B cell (primary cell): ENCODE data around the gene DNAAF3. TPM values are rescaled to one million over a fixed set of nuclear protein-coding genes. Genes with fewer than 3 reads are reported as not detected.

Source experiments
- ATAC-seq: fragments of 200-7000 bp; cut with Tn5 transposase; one replicate; pipeline ENCODE4 v1.10.0; 2021; ENCODE audit warnings: low read depth, mild to moderate bottlenecking, moderate number of reproducible peaks, moderate library complexity
- CTCF ChIA-PET: fragments of 350-600 bp; sonication (Branson Sonifier 250); formaldehyde crosslinking; loops from one replicate; lab custom pipeline; 2021; ENCODE audit warnings: antibody characterized with exemption, inconsistent platforms; lab: Charles Lee
- POLR2A ChIA-PET: fragments of 350-600 bp; sonication (Branson Sonifier 250); formaldehyde crosslinking; loops from one replicate; lab custom pipeline; 2021; ENCODE audit warnings: antibody characterized with exemption; lab: Charles Lee
- DNase-seq: peaks from one replicate; pipeline ENCODE4 v3.0.0; 2013
- H2AFZ ChIP-seq: 2 replicates; pipeline ENCODE4 v1.6.1; 2012; ENCODE audit warnings: mild to moderate bottlenecking, low read depth, low read length; ENCODE audit not compliant: insufficient read depth, poor library complexity, severe bottlenecking
- H3K27ac ChIP-seq, 2 donors: 1 replicate in 1 of 2; 2 replicates in 1 of 2; pipeline ENCODE4 v1.5.1; 2012 to 2013; ENCODE audit warnings: low read length in 2 of 2, mild to moderate bottlenecking in 2 of 2, moderate library complexity in 1 of 2
- H3K27me3 ChIP-seq, 4 experiments: fragments of 200-600 bp in 1 of 4; sonication (generic) in 1 of 4; replicated peaks in 1 of 4; 1 replicate in 2 of 4; 2 replicates in 2 of 4; pipeline versions ENCODE4 v1.6.1 to v1.7.0; 2013 to 2016; ENCODE audit warnings: low read length in 3 of 4, mild to moderate bottlenecking in 2 of 4, mixed read lengths in 1 of 4, moderate library complexity in 1 of 4; ENCODE audit not compliant: insufficient read depth in 4 of 4, control insufficient read depth in 3 of 4; ENCODE audit errors: control extremely low read depth in 1 of 4
- H3K36me3 ChIP-seq, 2 experiments: replicated peaks in 1 of 2; 1 replicate in 1 of 2; 2 replicates in 1 of 2; pipeline versions ENCODE4 v1.6.1 to v1.7.1; 2013; ENCODE audit warnings: low read length in 1 of 2; ENCODE audit not compliant: insufficient read depth in 2 of 2, control insufficient read depth in 1 of 2; ENCODE audit errors: control extremely low read depth in 1 of 2, extremely low read depth in 1 of 2
- H3K4me1 ChIP-seq, 2 donors: fragments of 200-600 bp in 1 of 2; sonication (generic) in 1 of 2; 1 replicate in 1 of 2; 2 replicates in 1 of 2; pipeline versions ENCODE4 v1.5.1 to v1.6.1; 2013 to 2017; ENCODE audit warnings: low read length in 2 of 2; ENCODE audit not compliant: control insufficient read depth in 2 of 2, insufficient read depth in 2 of 2
- H3K4me2 ChIP-seq: replicated peaks from 2 replicates; pipeline ENCODE3; 2012; ENCODE audit warnings: mild to moderate bottlenecking, low read depth, low read length; ENCODE audit not compliant: poor library complexity, severe bottlenecking
- H3K4me3 ChIP-seq, 5 experiments: fragments of 200-600 bp in 1 of 5; sonication (generic) in 1 of 5; 1 replicate in 3 of 5; 2 replicates in 2 of 5; pipeline versions ENCODE4 v1.5.1 to v1.7.0; 2011 to 2016; ENCODE audit warnings: low read length in 4 of 5, mild to moderate bottlenecking in 4 of 5, low read depth in 2 of 5, control low read depth in 1 of 5, moderate library complexity in 1 of 5; ENCODE audit not compliant: insufficient read depth in 1 of 5; ENCODE audit errors: control extremely low read depth in 1 of 5, extremely low read depth in 1 of 5
- H3K79me2 ChIP-seq: fragments of 200-600 bp; sonication (generic); one replicate; pipeline ENCODE4 v1.6.0; 2016; ENCODE audit warnings: low read length; ENCODE audit not compliant: control insufficient read depth, insufficient read depth
- H3K9ac ChIP-seq: fragments of 200-600 bp; sonication (generic); 2 replicates; pipeline ENCODE4 v1.6.1; 2017; ENCODE audit warnings: mild to moderate bottlenecking, low read length, moderate library complexity
- H3K9me3 ChIP-seq, 3 donors: one replicate each; pipeline versions ENCODE4 v1.6.1 to v1.7.1; 2013; ENCODE audit warnings: low read length in 2 of 3; ENCODE audit not compliant: control insufficient read depth in 2 of 3, insufficient read depth in 1 of 3; ENCODE audit errors: control extremely low read depth in 1 of 3
- H4K20me1 ChIP-seq: 2 replicates; pipeline ENCODE4 v1.6.0; 2012; ENCODE audit warnings: mild to moderate bottlenecking, low read length; ENCODE audit not compliant: insufficient read depth, control insufficient read depth, poor library complexity, severe bottlenecking
- H3K27ac Mint-ChIP-seq: one replicate; pipeline ENCODE4 v1.8.0; 2021; ENCODE audit warnings: mixed read lengths
- H3K27me3 Mint-ChIP-seq: one replicate; pipeline ENCODE4 v1.8.0; 2021; ENCODE audit warnings: mixed read lengths
- H3K4me1 Mint-ChIP-seq: one replicate; pipeline ENCODE4 v1.8.0; 2021; ENCODE audit warnings: mixed read lengths
- H3K4me3 Mint-ChIP-seq: one replicate; pipeline ENCODE4 v1.8.0; 2021; ENCODE audit warnings: mixed read lengths
- H3K9me3 Mint-ChIP-seq: one replicate; pipeline ENCODE4 v1.8.0; 2022; ENCODE audit warnings: mixed read lengths; ENCODE audit not compliant: insufficient read depth
- EZH2 ChIP-seq: IDR thresholded peaks from 2 replicates; pipeline ENCODE4 v1.6.1; 2012; ENCODE audit warnings: borderline replicate concordance, low read depth, mild to moderate bottlenecking, moderate library complexity, low read length; ENCODE audit not compliant: insufficient read depth, poor library complexity, severe bottlenecking
- WGBS: methylation state at CpG from one replicate; pipeline ENCODE4 v1.1.5; 2013; ENCODE audit warnings: missing lambda C conversion rate; ENCODE audit not compliant: insufficient coverage; 5-methylcytosine and 5-hydroxymethylcytosine counted together
- intact Hi-C: fragments of 100-400 bp; cut with micrococcal nuclease; formaldehyde crosslinking; loops from one replicate; pipeline ENCODE4 v1.10.0; 2022
- polyA plus RNA-seq: library from polyadenylated mRNA; depleted of rRNA; stranded (reverse); fragments of >200 nt; gene quantifications from 2 replicates; pipeline ENCODE4 v1.2.3, GENCODE V29; 2012
- total RNA-seq, 2 donors: library from RNA; stranded (reverse); fragments of 120-200 nt in 1 of 2; gene quantifications; 1 replicate in 1 of 2; 2 replicates in 1 of 2; pipeline versions ENCODE4 v1.2.3 to v1.2.4, GENCODE V29; 2013 to 2022
- TF ChIP-seq, protein P1 (sequence below): fragments of 200-600 bp; IDR thresholded peaks from one replicate; pipeline ENCODE4 v1.8.0; 2022; ENCODE audit warnings: antibody characterized with exemption, mild to moderate bottlenecking

Gene DNAAF3
- total and polyA plus RNA-seq, 2 donors (not counting 1 experiment from before 2014, with no cell fraction given), result not detected

DNA sequence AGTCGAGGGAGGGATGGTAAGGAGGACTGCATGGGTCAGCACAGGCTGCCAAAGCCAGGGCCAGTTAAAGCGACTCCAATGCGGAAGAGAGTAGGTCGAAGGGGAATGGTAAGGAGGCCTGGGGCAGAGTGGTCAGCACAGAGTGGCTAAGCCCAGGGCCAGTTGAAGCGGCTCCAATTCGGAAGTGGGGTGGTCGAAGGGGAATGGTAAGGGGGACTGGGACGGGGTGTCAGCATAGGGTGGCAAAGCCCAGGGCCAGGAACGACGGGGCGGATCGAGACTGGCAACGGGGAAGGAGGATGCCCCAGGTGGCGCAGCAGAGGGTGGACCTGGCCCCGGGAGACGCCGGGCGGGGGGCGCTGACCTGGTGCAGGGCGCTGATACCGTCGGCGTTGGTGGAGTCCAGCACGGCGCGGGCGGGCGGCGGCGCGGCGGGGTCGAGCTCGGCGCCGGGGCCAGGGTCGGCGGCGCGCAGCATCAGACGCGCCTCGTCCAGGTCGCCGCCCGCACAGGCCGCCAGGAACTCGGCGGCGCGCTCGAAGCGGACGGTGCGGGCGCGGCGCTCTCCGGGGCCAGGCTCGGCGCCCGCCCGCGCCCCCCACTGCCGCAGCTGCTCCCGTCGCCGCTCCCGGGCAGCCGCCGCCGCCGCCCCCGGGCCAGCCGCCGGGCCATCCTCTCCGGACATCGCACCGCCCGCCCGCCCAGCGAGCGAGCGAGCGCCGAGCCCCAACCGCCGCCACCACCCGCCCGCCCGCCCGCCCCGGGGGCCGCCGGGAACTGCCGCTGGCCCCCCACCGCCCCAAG, 49.4 kb downstream of the DNAAF3 start, which contains the start of gene PPP1R12C:
Gene PPP1R12C, minus strand, starts transcription at position 779 of the 804 bp plus-strand sequence. Its CDS starts 94 bp downstream, at position 685.
- no peaks in the 10 kb centered on the region for H3K9me3 Mint-ChIP-seq
- peak; percentile 5 for ATAC-seq
- TF ChIP-seq, protein P1, sequence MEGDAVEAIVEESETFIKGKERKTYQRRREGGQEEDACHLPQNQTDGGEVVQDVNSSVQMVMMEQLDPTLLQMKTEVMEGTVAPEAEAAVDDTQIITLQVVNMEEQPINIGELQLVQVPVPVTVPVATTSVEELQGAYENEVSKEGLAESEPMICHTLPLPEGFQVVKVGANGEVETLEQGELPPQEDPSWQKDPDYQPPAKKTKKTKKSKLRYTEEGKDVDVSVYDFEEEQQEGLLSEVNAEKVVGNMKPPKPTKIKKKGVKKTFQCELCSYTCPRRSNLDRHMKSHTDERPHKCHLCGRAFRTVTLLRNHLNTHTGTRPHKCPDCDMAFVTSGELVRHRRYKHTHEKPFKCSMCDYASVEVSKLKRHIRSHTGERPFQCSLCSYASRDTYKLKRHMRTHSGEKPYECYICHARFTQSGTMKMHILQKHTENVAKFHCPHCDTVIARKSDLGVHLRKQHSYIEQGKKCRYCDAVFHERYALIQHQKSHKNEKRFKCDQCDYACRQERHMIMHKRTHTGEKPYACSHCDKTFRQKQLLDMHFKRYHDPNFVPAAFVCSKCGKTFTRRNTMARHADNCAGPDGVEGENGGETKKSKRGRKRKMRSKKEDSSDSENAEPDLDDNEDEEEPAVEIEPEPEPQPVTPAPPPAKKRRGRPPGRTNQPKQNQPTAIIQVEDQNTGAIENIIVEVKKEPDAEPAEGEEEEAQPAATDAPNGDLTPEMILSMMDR, result no peak
- TF ChIP-seq EZH2, result no peak
- H3K4me2 ChIP-seq, result peak within 1 kb of the TSS; percentile 98
- peaks cover 0 to 7% of the 10 kb centered on the region in 2 experiments for H3K36me3 ChIP-seq
- no peaks in the 10 kb centered on the region for H3K9me3 ChIP-seq
- peak within 1 kb of the TSS; percentile 87 for H2AFZ ChIP-seq
- peaks cover 50% of the 10 kb centered on the region for H4K20me1 ChIP-seq
- CTCF ChIA-PET, result interaction anchor here (1.5 to 3.0 kb wide), 3 partner anchors 24 to 398 kb away, joined by 3 to 14 read pairs (median 10); no protein-coding TSS in a partner anchor
- WGBS, result under 1% methylated on average over 97 of the region's 97 CpGs
- peaks cover 12 to 44% of the 10 kb centered on the region in 2 donors for H3K4me1 ChIP-seq
- H3K27ac Mint-ChIP-seq, result peak within 1 kb of the TSS; percentile 97
- POLR2A ChIA-PET, result interaction anchor here (1.0 to 1.7 kb wide), 3 partner anchors 30 to 537 kb away, joined by 3 to 4 read pairs (median 3); partner anchors contain the start of genes U2AF2 and UBE2S
- H3K4me3 ChIP-seq, result peak within 1 kb of the TSS; percentile 75 to 98 (median 81)
- peaks cover 50% of the 10 kb centered on the region for H3K4me1 Mint-ChIP-seq
- intact Hi-C loops, result loop anchor here (1.0 to 10.0 kb wide), 7 partner anchors 54 to 1002 kb away; partner anchors contain the start of genes EPN1, PRPF31, RDH13 and RPL28
- peak within 1 kb of the TSS; percentile 93 for H3K9ac ChIP-seq
- H3K27me3 Mint-ChIP-seq, result no peaks in the 10 kb centered on the region
- H3K27me3 ChIP-seq, result no peaks in the 10 kb centered on the region
- H3K4me3 Mint-ChIP-seq, result peak within 1 kb of the TSS; percentile 98
- peak within 1 kb of the TSS; percentile 31 to 77 for H3K27ac ChIP-seq
- DNase-seq, result no peak
- peaks cover 46% of the 10 kb centered on the region for H3K79me2 ChIP-seq
